Activated gamma-delta T cell (primary cell): ENCODE measurements around the gene AKIRIN1.
A peak's percentile ranks its signal among the peaks of the same experiment; 100 is the strongest.
"Not testable (repeated sequence)": the region's sequence is repeated elsewhere in the genome, so short reads cannot be mapped to it uniquely, and the experiment has no call there.

Experiments
- DNase-seq: peaks from one replicate; lab custom pipeline; 2025; lab: John Stamatoyannopoulos, UW
- total RNA-seq, 2 donors: gene quantifications; one replicate each; lab custom pipeline; 2026; lab: John Stamatoyannopoulos, UW

AKIRIN1 gene
- 114 to 115 reads per million in 2 donors for total RNA-seq

GRCh38 chr1:38990738-38991637, at the start of gene AKIRIN1:
AKIRIN1 (plus strand) TSS chr1:38991276; CDS start chr1:38991381, 105 bp downstream.
- peak; percentile 92 for DNase-seq

GRCh38 chr1:38941527-38942019, 49.5 kb upstream of the AKIRIN1 start, which contains the start of gene RHBDL2:
RHBDL2 (minus strand) TSS chr1:38941830; CDS start chr1:38919212, 22,618 bp downstream.
- no peak for DNase-seq

- DNase-seq, result no peak
These were observed 48.2 kb upstream of the AKIRIN1 start for GRCh38 chr1:38942664-38943428.

GRCh38 chr1:38944547-38944946, 46.5 kb upstream of the AKIRIN1 start:
- no peak for DNase-seq

- DNase-seq, result no peak
These were observed 40.5 kb upstream of the AKIRIN1 start for GRCh38 chr1:38950553-38950952.

- DNase-seq, result no peak
These were observed 37.6 kb upstream of the AKIRIN1 start for GRCh38 chr1:38953433-38953860.

- no peak for DNase-seq
These were observed 32.1 kb upstream of the AKIRIN1 start for GRCh38 chr1:38958967-38959366.

GRCh38 chr1:38962113-38962512, 29.0 kb upstream of the AKIRIN1 start:
- DNase-seq, result no peak

GRCh38 chr1:38962560-38962959, 28.5 kb upstream of the AKIRIN1 start:
- DNase-seq, result no peak

- no peak for DNase-seq
These were observed 26.9 kb upstream of the AKIRIN1 start for GRCh38 chr1:38964140-38964548.

GRCh38 chr1:38973145-38973544, 17.9 kb upstream of the AKIRIN1 start:
- DNase-seq, result not testable (repeated sequence)

GRCh38 chr1:38973659-38974437, 17.2 kb upstream of the AKIRIN1 start:
- no peak for DNase-seq

- DNase-seq, result not testable (repeated sequence)
These were observed 13.5 kb upstream of the AKIRIN1 start for GRCh38 chr1:38977399-38978244.

- DNase-seq, result not testable (repeated sequence)
These were observed 12.9 kb upstream of the AKIRIN1 start for GRCh38 chr1:38978245-38978542.

GRCh38 chr1:38979380-38979779, 11.7 kb upstream of the AKIRIN1 start:
- DNase-seq, result not testable (repeated sequence)

GRCh38 chr1:38989979-38990378, 1.1 kb upstream of the AKIRIN1 start:
- no peak for DNase-seq

GRCh38 chr1:38990386-38990737, 714 bp upstream of the AKIRIN1 start:
- DNase-seq, result no peak

GRCh38 chr1:38991638-38992411, 749 bp downstream of the AKIRIN1 start:
- no peak for DNase-seq

- no peak for DNase-seq
These were observed 1.5 kb downstream of the AKIRIN1 start for GRCh38 chr1:38992412-38993111.

- no peak for DNase-seq
These were observed 3.1 kb downstream of the AKIRIN1 start for GRCh38 chr1:38994196-38994595.
